ENCODE results near the gene CDH12. TPM values are rescaled to one million over a fixed set of nuclear protein-coding genes. Genes with fewer than 3 reads are reported as not detected.
"Not testable (repeated sequence)": the region's sequence is repeated elsewhere in the genome, so short reads cannot be mapped to it uniquely, and the experiment has no call there.

Gene CDH12
- polyA plus RNA-seq (2012; ENCODE audit: missing spikeins) = not detected

DNA sequence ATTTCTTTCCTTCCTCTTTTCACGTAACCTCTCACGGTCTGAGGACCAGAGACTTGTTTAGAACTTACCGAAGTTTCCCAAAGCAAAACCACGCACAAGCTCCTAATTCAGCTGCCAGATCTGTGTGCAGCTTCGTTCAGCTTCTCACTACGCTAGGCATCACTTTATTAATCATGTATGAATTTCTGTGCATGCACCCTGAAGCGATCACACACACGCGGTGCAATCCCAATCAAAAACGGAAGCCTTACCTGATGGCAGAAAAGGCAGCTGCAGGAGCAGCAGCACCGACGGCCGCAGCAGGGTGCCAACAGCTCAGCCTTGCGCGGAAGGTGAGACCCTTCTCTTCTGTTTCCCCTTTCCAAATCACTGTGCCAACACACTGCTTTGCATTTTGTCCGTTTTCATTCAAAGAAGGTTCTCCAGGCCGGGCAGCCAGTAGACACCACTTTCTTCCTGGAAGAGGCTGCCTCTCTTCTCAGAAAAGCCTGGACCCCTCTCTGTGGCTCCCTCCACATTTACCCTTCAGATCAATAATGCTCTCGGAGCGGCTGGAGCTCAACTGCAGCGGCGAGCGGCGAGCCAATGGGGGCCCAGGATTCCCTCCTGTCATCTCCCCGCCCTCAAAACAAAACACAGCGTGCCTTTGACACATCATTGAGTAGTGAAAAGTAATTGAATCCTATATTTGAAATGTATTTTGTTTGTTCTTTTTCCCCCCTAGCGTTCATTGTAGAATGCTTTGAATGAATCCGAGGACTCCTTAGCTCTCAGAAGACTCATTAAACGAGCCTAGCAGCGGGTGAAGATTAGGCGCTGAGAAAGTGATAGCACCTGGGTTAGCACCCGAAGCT lies at the start of gene CDH12:
Gene CDH12, minus strand, starts transcription at position 538 of the 854 bp plus-strand sequence.
- DNase-seq (ENCODE audit: insufficient read length) = no peak
- no peak for FAIRE-seq
- TF ChIP-seq TAF1 (IDR thresholded peaks at IDR 0.05; ENCODE audit: borderline replicate concordance, low read depth, low read length) (no peak), POLR2AphosphoS5 (IDR thresholded peaks at IDR 0.05; ENCODE audit: low read depth, low read length) (no peak), POLR2A (IDR thresholded peaks at IDR 0.05; ENCODE audit: low read depth, low read length) (no peak)

DNA sequence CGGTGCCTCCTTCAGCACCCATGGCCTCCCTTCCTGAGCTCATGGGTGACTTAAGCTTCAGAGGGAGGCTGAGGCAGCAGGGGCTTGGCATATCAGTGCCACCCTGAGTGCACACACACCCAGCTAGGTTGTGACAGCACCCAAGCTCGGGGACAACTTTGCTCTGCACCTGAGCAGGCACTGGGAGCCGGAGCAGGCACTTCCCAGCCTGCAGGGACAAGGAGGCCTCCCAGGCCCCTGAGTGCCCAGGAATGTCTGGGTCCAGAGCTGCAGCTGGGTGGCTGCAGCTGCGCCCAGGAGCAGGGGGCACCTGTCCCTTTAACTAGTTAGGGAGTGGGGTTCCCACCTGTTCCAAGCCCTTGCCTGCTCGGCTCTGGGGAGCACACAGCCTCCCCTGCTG lies 48.7 kb upstream of the CDH12 start:
- DNase-seq (ENCODE audit: insufficient read length) = no peak
- TF ChIP-seq POLR2AphosphoS5 (IDR thresholded peaks at IDR 0.05; ENCODE audit: low read depth, low read length) (no peak), TAF1 (IDR thresholded peaks at IDR 0.05; ENCODE audit: borderline replicate concordance, low read depth, low read length) (no peak), POLR2A (IDR thresholded peaks at IDR 0.05; ENCODE audit: low read depth, low read length) (no peak)
- FAIRE-seq = no peak

DNA sequence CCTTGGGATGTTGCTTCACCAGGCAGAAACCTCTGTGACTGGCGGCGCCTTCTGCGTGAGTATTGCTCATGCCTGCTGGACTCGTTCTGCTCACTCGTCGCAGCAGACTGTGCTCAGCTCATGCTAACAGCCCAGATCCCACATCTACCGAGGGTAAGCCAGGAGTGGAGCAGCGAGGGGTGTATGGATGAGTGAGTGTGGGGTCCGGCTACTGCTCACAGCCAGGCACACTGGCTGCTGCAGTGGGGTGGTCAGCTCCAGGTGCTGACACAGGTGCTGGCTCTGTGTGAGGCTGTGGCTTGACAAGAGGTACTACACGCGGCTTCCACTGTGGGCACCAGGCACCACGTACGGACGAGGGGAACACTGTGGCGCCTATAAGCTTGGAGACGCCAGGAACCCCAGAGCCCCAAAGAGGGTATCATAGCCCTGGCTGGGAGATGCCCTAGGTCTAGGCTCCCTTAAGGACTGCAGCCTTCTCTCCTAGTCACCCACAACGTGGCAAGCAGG lies 47.7 kb upstream of the CDH12 start:
- TF ChIP-seq POLR2A (IDR thresholded peaks at IDR 0.05; ENCODE audit: low read depth, low read length) = no peak
- no peak for TF ChIP-seq TAF1 (IDR thresholded peaks at IDR 0.05; ENCODE audit: borderline replicate concordance, low read depth, low read length)
- no peak for TF ChIP-seq POLR2AphosphoS5 (IDR thresholded peaks at IDR 0.05; ENCODE audit: low read depth, low read length)
- DNase-seq (ENCODE audit: insufficient read length) = no peak
- FAIRE-seq = no peak

DNA sequence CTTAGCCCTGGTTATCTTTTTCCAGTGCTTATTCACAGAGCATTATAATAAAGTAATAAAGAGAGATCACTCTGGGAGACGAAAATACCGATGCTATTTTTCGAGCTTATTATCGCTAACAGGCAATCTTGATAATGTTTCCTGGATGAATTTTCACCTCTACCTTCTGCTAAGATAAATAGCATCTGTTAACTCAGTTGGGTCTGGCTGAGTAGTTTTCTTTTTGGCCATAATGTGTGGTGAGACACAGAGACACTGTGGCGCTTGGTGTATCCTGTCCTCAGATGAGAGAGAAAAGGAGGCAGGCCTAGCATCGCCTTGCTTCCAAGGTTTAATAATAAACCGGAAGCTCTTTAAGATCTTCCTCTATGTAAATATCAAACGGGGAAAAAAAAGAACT lies 46.2 kb upstream of the CDH12 start:
- no peak for FAIRE-seq
- TF ChIP-seq TAF1 (IDR thresholded peaks at IDR 0.05; ENCODE audit: borderline replicate concordance, low read depth, low read length) (no peak), POLR2A (IDR thresholded peaks at IDR 0.05; ENCODE audit: low read depth, low read length) (no peak), POLR2AphosphoS5 (IDR thresholded peaks at IDR 0.05; ENCODE audit: low read depth, low read length) (no peak)
- DNase-seq (ENCODE audit: insufficient read length) = no peak

DNA sequence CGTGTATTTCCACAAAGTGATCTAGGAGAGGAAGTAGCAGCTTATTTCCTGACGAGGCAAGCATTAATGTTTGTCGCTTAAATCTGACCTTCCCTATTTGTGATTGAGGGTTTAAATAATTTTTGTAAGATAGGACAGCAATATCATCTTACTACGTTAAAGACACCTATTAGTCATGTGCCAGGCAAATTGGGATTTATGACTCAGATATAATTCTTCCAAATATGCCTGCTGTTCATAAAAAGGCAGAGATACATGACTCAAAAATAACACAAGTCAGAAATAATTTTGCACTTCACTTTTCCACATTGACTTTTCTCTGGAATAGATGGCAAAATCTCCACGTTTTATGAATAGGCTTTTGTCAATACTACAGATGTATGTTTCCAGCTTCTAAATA lies 43.0 kb upstream of the CDH12 start:
- TF ChIP-seq POLR2AphosphoS5 (IDR thresholded peaks at IDR 0.05; ENCODE audit: low read depth, low read length) (no peak), TAF1 (IDR thresholded peaks at IDR 0.05; ENCODE audit: borderline replicate concordance, low read depth, low read length) (no peak), POLR2A (IDR thresholded peaks at IDR 0.05; ENCODE audit: low read depth, low read length) (no peak)
- DNase-seq (ENCODE audit: insufficient read length) (no peak), FAIRE-seq (no peak)

DNA sequence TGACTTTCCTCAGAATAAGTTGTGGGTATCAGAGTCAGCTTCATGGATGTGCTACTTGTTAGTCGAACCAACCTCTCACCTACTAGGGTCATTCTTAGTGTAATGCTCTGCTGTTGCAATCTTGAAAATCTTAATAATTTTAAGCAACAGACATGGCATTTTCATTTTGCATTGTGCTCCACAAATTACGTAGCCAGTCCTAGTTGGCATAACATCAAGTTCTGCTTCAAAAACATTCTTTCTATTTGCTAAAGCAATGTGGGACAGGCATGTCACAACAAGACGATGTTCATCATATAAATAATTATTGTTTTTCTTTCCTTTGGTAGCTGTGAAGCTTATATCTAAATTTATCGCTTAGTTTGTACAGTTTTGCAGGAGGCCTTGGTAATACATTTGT lies 39.3 kb upstream of the CDH12 start:
- TF ChIP-seq POLR2AphosphoS5 (IDR thresholded peaks at IDR 0.05; ENCODE audit: low read depth, low read length) (no peak), TAF1 (IDR thresholded peaks at IDR 0.05; ENCODE audit: borderline replicate concordance, low read depth, low read length) (no peak), POLR2A (IDR thresholded peaks at IDR 0.05; ENCODE audit: low read depth, low read length) (no peak)
- DNase-seq (ENCODE audit: insufficient read length) = no peak
- FAIRE-seq = no peak

DNA sequence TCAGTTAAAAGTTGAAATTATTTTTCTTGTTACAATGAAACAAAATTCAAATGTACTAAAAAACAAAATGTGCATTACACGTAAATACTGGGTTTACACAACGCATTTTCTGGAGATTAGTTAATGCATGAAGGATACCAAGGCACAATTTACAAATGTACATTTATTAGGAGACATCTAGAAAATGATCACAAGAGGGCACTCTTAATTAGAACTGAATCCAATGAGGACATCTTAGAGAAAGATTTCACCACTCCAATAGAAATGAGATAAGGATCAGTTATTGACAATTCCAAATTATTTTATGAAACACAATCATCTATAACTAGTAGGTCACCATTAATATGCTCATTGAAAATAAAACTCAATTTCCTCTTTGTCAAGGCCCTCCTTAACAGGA lies 36.6 kb upstream of the CDH12 start:
- DNase-seq (ENCODE audit: insufficient read length) (no peak), FAIRE-seq (no peak)
- TF ChIP-seq TAF1 (IDR thresholded peaks at IDR 0.05; ENCODE audit: borderline replicate concordance, low read depth, low read length) = no peak
- no peak for TF ChIP-seq POLR2A (IDR thresholded peaks at IDR 0.05; ENCODE audit: low read depth, low read length)
- TF ChIP-seq POLR2AphosphoS5 (IDR thresholded peaks at IDR 0.05; ENCODE audit: low read depth, low read length) = no peak

DNA sequence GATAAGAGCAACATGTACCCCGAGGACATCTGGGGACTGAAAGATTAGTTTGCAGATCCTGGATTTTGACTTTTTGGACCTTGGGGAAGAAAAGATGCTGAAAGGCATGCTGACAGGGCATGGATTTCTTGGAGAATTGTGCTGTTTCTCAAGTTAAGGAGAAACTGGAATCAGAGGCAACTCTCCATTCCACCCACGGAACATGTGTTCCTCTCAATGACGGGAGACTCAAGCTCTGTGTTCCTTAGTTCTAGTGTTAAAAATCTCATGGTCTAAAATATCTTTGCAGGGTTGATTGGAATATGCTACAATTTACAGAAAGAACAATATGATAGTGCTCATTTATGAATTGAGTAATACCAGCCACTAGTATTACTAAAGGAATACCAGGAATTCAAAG lies 34.4 kb upstream of the CDH12 start:
- TF ChIP-seq POLR2AphosphoS5 (IDR thresholded peaks at IDR 0.05; ENCODE audit: low read depth, low read length) = no peak
- no peak for TF ChIP-seq POLR2A (IDR thresholded peaks at IDR 0.05; ENCODE audit: low read depth, low read length)
- DNase-seq (ENCODE audit: insufficient read length) = no peak
- FAIRE-seq = no peak

DNA sequence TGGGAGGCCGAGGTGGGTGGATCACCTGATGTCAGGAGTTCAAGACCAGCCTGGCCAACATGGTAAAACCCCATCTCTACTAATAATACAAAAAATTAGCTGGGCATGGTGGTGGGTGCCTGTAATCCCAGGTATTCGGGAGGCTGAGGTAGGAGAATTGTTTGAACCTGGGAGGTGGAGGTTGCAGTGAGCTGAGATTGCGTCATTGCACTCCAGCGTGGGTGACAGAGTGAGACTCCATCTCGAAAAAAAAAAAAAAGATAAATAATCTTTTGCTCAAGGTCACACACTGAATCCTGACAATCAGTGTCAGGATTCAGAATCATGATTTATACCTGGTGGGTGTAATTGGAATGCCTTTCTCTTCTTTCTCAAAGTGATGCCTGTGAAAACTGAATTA lies 5.8 kb upstream of the CDH12 start:
- not testable (repeated sequence) for DNase-seq (ENCODE audit: insufficient read length); FAIRE-seq

DNA sequence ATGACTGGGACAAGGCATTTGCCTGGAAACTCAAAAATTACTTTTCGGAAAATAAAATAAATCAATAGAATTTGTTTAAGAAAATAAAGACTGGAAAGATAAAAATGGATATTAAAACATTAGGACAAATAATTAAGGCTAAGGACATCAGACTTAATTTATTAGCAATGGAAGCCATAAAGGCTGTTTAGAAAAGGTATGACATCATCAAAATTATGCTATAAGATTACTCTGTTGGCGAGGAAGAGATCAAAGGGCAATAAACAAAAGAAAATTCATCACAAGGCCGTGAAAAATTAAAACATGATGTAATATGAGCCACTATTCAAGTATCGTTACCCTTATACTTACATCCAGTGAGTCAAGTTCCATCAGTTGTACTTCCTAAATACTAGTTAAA lies 2.7 kb upstream of the CDH12 start:
- FAIRE-seq = no peak
- no peak for DNase-seq (ENCODE audit: insufficient read length)

DNA sequence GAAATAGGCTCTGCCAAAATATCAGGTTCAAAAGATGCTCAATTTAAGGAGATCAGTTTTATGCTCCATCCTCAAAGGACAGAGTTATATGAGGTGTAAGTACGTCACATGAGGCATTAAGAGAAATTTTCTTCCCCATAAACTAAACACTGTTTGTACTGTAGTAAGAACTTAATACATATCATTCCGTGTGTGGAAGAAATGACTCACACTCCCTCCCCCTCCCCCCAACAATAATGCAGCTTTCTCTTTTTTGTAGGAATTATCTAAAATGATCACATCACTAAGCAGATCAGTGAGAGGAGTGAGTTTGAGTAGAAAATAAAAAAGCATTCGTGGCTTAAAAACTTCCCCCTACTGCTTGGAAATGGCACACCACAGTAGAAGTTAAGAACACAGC lies 2.2 kb downstream of the CDH12 start:
- TF ChIP-seq POLR2AphosphoS5 (IDR thresholded peaks at IDR 0.05; ENCODE audit: low read depth, low read length) (no peak), POLR2A (IDR thresholded peaks at IDR 0.05; ENCODE audit: low read depth, low read length) (no peak), TAF1 (IDR thresholded peaks at IDR 0.05; ENCODE audit: borderline replicate concordance, low read depth, low read length) (no peak)
- FAIRE-seq (no peak), DNase-seq (ENCODE audit: insufficient read length) (no peak)

More for the DNA sequence above, 2.7 kb upstream of the CDH12 start:
- TF ChIP-seq POLR2A (IDR thresholded peaks at IDR 0.05; ENCODE audit: low read depth, low read length) (no peak), TAF1 (IDR thresholded peaks at IDR 0.05; ENCODE audit: borderline replicate concordance, low read depth, low read length) (no peak), POLR2AphosphoS5 (IDR thresholded peaks at IDR 0.05; ENCODE audit: low read depth, low read length) (no peak)

DNA sequence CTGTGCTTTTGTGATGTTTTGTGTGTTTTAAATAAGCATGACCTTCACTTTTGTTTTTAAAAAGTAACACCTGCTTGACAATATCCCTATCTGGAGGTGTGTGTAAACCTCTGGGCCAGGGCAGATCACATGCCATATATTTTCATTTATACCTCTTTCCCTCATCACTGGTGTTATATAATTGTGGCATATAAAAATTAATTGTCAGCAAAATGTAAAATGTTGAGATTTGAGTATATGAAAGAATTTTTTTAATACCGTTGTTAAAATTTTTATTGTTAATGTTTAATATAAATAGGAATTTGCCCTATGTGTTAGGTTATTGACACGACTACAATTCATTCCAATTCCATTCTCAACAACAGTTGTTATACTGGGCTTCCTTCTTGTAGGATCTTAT lies 6.5 kb downstream of the CDH12 start:
- TF ChIP-seq POLR2AphosphoS5 (IDR thresholded peaks at IDR 0.05; ENCODE audit: low read depth, low read length) = no peak
- no peak for TF ChIP-seq TAF1 (IDR thresholded peaks at IDR 0.05; ENCODE audit: borderline replicate concordance, low read depth, low read length)
- no peak for TF ChIP-seq POLR2A (IDR thresholded peaks at IDR 0.05; ENCODE audit: low read depth, low read length)
- FAIRE-seq (no peak), DNase-seq (ENCODE audit: insufficient read length) (no peak)

All from GM12892 (cell line).